ENCODE measurements around the gene ZNF334.

DNA sequence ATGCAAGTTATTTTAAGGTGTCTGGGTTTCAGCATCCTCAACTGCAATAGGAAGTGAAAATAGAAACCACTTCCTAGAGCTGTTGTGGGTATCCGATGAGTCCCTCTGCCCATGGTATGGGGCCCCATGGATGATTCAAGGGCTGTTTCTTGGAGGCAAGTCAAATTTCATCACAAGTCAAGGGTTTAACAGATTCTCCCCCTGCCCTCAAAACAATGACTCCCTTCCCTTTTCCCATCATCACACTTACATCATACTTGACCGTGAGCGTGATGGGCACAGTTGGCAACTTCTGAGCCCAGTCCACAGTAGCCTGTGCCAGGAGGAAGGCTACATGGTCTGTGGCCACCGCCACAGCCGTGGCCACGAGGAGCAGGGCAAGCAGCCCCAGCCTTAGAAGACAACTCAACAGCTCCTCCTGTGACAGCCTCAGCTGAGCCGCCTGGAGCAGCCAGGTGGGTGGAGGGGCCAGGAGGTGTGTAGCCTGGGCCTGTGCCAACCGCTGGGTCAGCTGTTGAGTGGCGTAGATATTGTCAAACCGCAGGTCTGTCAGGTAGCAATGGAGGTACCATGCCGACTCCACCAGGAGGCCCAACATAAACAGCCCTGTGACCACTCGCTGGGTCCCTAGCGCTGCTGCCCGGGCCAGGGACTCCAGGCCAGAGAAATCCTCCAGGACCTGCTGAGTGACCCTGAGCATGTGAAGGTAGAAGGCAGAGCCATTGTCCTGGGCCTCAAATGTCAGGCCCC is 31.9 kb upstream of the ZNF334 start:
- TF ChIP-seq, protein P1, sequence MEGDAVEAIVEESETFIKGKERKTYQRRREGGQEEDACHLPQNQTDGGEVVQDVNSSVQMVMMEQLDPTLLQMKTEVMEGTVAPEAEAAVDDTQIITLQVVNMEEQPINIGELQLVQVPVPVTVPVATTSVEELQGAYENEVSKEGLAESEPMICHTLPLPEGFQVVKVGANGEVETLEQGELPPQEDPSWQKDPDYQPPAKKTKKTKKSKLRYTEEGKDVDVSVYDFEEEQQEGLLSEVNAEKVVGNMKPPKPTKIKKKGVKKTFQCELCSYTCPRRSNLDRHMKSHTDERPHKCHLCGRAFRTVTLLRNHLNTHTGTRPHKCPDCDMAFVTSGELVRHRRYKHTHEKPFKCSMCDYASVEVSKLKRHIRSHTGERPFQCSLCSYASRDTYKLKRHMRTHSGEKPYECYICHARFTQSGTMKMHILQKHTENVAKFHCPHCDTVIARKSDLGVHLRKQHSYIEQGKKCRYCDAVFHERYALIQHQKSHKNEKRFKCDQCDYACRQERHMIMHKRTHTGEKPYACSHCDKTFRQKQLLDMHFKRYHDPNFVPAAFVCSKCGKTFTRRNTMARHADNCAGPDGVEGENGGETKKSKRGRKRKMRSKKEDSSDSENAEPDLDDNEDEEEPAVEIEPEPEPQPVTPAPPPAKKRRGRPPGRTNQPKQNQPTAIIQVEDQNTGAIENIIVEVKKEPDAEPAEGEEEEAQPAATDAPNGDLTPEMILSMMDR (conservative IDR thresholded peaks at IDR 0.05; ENCODE audit: low read length), result no peak; the same call in 1 of the 2 replicates
- TF ChIP-seq EZH2phosphoT487 (IDR thresholded peaks at IDR 0.05; ENCODE audit: borderline replicate concordance), result no peak
